ENCODE data around the gene EVI5.

The EVI5 gene

GRCh38 chr1:92470216-92470615 is 314.7 kb downstream of the EVI5 start:
- no peak overlapping the region for H3K4me3 ChIP-seq (ENCODE audit: low read depth, low read length, poor library complexity, severe bottlenecking)

GRCh38 chr1:92466683-92467352 is 318.1 kb downstream of the EVI5 start:
- Histone ChIP-seq H3K9me3 (ENCODE audit: low read length) (no peaks in the 10 kb centered on the region), H3K27ac (ENCODE audit: low read depth, low read length, poor library complexity, severe bottlenecking) (peak overlapping the region; percentile 54), H3K9ac (ENCODE audit: low read length) (no peak overlapping the region), H2AFZ (ENCODE audit: low read length) (no peak overlapping the region), H3K9me2 (ENCODE audit: low read depth, low read length) (no peaks in the 10 kb centered on the region), H3K36me3 (ENCODE audit: insufficient read depth, low read length) (peaks cover 12% of the 10 kb centered on the region; the same call in 1 of the 2 replicates), H4K20me1 (ENCODE audit: insufficient read depth, low read length) (no peaks in the 10 kb centered on the region), H3K27me3 (ENCODE audit: insufficient read depth, low read length) (no peaks in the 10 kb centered on the region), H3K4me3 (ENCODE audit: low read depth, low read length, poor library complexity, severe bottlenecking) (no peak overlapping the region), H3F3A (ENCODE audit: insufficient read depth, low read length) (peaks cover 8% of the 10 kb centered on the region; the same call in 1 of the 2 replicates), H3K79me2 (ENCODE audit: insufficient read depth, low read length) (no peaks in the 10 kb centered on the region), H3K4me2 (ENCODE audit: low read length) (no peak overlapping the region), H3K4me1 (ENCODE audit: insufficient read depth, low read length, severe bottlenecking) (peaks cover 14% of the 10 kb centered on the region)
- no peak for TF ChIP-seq EZH2 (IDR thresholded peaks at IDR 0.05; ENCODE audit: borderline replicate concordance, low read length)

More at GRCh38 chr1:92470216-92470615, 314.7 kb downstream of the EVI5 start:
- H2AFZ ChIP-seq (ENCODE audit: low read length): no peak overlapping the region
- no peaks in the 10 kb centered on the region for H3K9me3 ChIP-seq (ENCODE audit: low read length)
- H3F3A ChIP-seq (ENCODE audit: insufficient read depth, low read length): peaks cover 10% of the 10 kb centered on the region; the same call in 1 of the 2 replicates
- H3K79me2 ChIP-seq (ENCODE audit: insufficient read depth, low read length): no peaks in the 10 kb centered on the region
- peaks cover 39% of the 10 kb centered on the region; the same call in 1 of the 2 replicates for H3K36me3 ChIP-seq (ENCODE audit: insufficient read depth, low read length)
- H3K27me3 ChIP-seq (ENCODE audit: insufficient read depth, low read length): no peaks in the 10 kb centered on the region
- peaks cover 7% of the 10 kb centered on the region for H3K4me1 ChIP-seq (ENCODE audit: insufficient read depth, low read length, severe bottlenecking)
- TF ChIP-seq EZH2 (IDR thresholded peaks at IDR 0.05; ENCODE audit: borderline replicate concordance, low read length) (no peak), CTCF (IDR thresholded peaks at IDR 0.05; ENCODE audit: low read length) (no peak)
- H3K9ac ChIP-seq (ENCODE audit: low read length): no peak overlapping the region
- H3K4me2 ChIP-seq (ENCODE audit: low read length): no peak overlapping the region
- no peaks in the 10 kb centered on the region for H4K20me1 ChIP-seq (ENCODE audit: insufficient read depth, low read length)
- H3K9me2 ChIP-seq (ENCODE audit: low read depth, low read length): no peaks in the 10 kb centered on the region
- no peak overlapping the region for H3K27ac ChIP-seq (ENCODE audit: low read depth, low read length, poor library complexity, severe bottlenecking)

- TF ChIP-seq EZH2 (IDR thresholded peaks at IDR 0.05; ENCODE audit: borderline replicate concordance, low read length) (no peak), CTCF (IDR thresholded peaks at IDR 0.05; ENCODE audit: low read length) (no peak)
- Histone ChIP-seq H3K4me3 (ENCODE audit: low read depth, low read length, poor library complexity, severe bottlenecking) (no peak overlapping the region), H4K20me1 (ENCODE audit: insufficient read depth, low read length) (no peaks in the 10 kb centered on the region), H3K27ac (ENCODE audit: low read depth, low read length, poor library complexity, severe bottlenecking) (no peak overlapping the region), H3K9ac (ENCODE audit: low read length) (no peak overlapping the region), H3K4me1 (ENCODE audit: insufficient read depth, low read length, severe bottlenecking) (peaks cover 23% of the 10 kb centered on the region), H3K4me2 (ENCODE audit: low read length) (no peak overlapping the region), H3K27me3 (ENCODE audit: insufficient read depth, low read length) (no peaks in the 10 kb centered on the region), H3K36me3 (ENCODE audit: insufficient read depth, low read length) (0 out of 2 replicates have a peak, but pooled peaks cover 3% of the 10 kb centered on the region), H3K9me2 (ENCODE audit: low read depth, low read length) (no peaks in the 10 kb centered on the region), H3F3A (ENCODE audit: insufficient read depth, low read length) (peaks cover 8% of the 10 kb centered on the region; the same call in 1 of the 2 replicates), H3K9me3 (ENCODE audit: low read length) (no peaks in the 10 kb centered on the region), H3K79me2 (ENCODE audit: insufficient read depth, low read length) (no peaks in the 10 kb centered on the region), H2AFZ (ENCODE audit: low read length) (no peak overlapping the region)
These were observed 319.7 kb downstream of the EVI5 start for GRCh38 chr1:92465256-92465647.

Data from OCI-LY1 (cell line).